Trophoblast cell (in vitro differentiated cells and primary cell): ENCODE results near the gene NTN4.
"Not testable (repeated sequence)": the region's sequence is repeated elsewhere in the genome, so short reads cannot be mapped to it uniquely, and the experiment has no call there.

Source experiments
- DNase-seq, 2 donors: peaks; one replicate each; pipeline ENCODE4 v3.0.0-alpha.2; 2016
- H2AFZ ChIP-seq: 2 replicates; pipeline ENCODE4 v1.6.1; 2013; ENCODE audit warnings: low read length, moderate library complexity, mild to moderate bottlenecking; ENCODE audit not compliant: insufficient read depth, poor library complexity
- H2AK5ac ChIP-seq: 2 replicates; pipeline ENCODE4 v1.6.1; 2013; ENCODE audit warnings: mild to moderate bottlenecking, low read length
- H2BK120ac ChIP-seq: 2 replicates; pipeline ENCODE4 v1.6.1; 2013; ENCODE audit warnings: low read length, mild to moderate bottlenecking, moderate library complexity; ENCODE audit not compliant: insufficient read depth, poor library complexity
- H2BK12ac ChIP-seq: 2 replicates; pipeline ENCODE4 v1.6.1; 2013; ENCODE audit warnings: mild to moderate bottlenecking, low read length, moderate library complexity
- H2BK5ac ChIP-seq: 2 replicates; pipeline ENCODE4 v1.6.1; 2013; ENCODE audit warnings: low read length, low read depth, moderate library complexity, mild to moderate bottlenecking; ENCODE audit not compliant: poor library complexity
- H3K14ac ChIP-seq: 2 replicates; pipeline ENCODE4 v1.6.1; 2013; ENCODE audit warnings: mild to moderate bottlenecking, low read length
- H3K18ac ChIP-seq: 2 replicates; pipeline ENCODE4 v1.6.1; 2013; ENCODE audit warnings: mild to moderate bottlenecking, low read length
- H3K23ac ChIP-seq: 2 replicates; pipeline ENCODE4 v1.6.1; 2013; ENCODE audit warnings: low read length
- H3K27ac ChIP-seq: 2 replicates; pipeline ENCODE4 v1.5.1; 2013; ENCODE audit warnings: low read depth, mild to moderate bottlenecking, inconsistent platforms, low read length, moderate library complexity
- H3K27me3 ChIP-seq: 2 replicates; pipeline ENCODE4 v1.6.1; 2013; ENCODE audit warnings: inconsistent platforms, mild to moderate bottlenecking, low read length, moderate library complexity; ENCODE audit not compliant: insufficient read depth
- H3K36me3 ChIP-seq, 2 experiments: 1 replicate in 1 of 2; 2 replicates in 1 of 2; pipeline ENCODE4 v1.6.1; 2013; ENCODE audit warnings: low read length in 2 of 2, mild to moderate bottlenecking in 2 of 2, moderate library complexity in 1 of 2; ENCODE audit not compliant: insufficient read depth in 2 of 2, control insufficient read depth in 1 of 2
- H3K4ac ChIP-seq: 2 replicates; pipeline ENCODE4 v1.6.1; 2013; ENCODE audit warnings: low read depth, mild to moderate bottlenecking, low read length, moderate library complexity
- H3K4me1 ChIP-seq, 2 experiments: 1 replicate in 1 of 2; 2 replicates in 1 of 2; pipeline ENCODE4 v1.6.1; 2013; ENCODE audit warnings: low read length in 2 of 2, mild to moderate bottlenecking in 2 of 2, moderate library complexity in 1 of 2; ENCODE audit not compliant: insufficient read depth in 2 of 2, control insufficient read depth in 1 of 2
- H3K4me2 ChIP-seq: 2 replicates; pipeline ENCODE4 v1.6.1; 2013; ENCODE audit warnings: inconsistent platforms, mild to moderate bottlenecking, low read length, moderate library complexity
- H3K4me3 ChIP-seq: 2 replicates; pipeline ENCODE4 v1.5.1; 2013; ENCODE audit warnings: mild to moderate bottlenecking, low read depth, low read length, inconsistent platforms
- H3K79me1 ChIP-seq: one replicate; pipeline ENCODE4 v1.6.1; 2013; ENCODE audit warnings: low read length
- H3K79me2 ChIP-seq: 2 replicates; pipeline ENCODE4 v1.6.1; 2013; ENCODE audit warnings: low read length, mild to moderate bottlenecking; ENCODE audit not compliant: control insufficient read depth, insufficient read depth, poor library complexity
- H3K9ac ChIP-seq: 2 replicates; pipeline ENCODE4 v1.6.1; 2013; ENCODE audit warnings: mild to moderate bottlenecking, low read length
- H3K9me3 ChIP-seq: 2 replicates; pipeline ENCODE4 v1.6.1; 2013; ENCODE audit warnings: low read depth, mild to moderate bottlenecking, control low read depth, inconsistent platforms, low read length; ENCODE audit not compliant: insufficient read depth
- H4K12ac ChIP-seq: 2 replicates; pipeline ENCODE4 v1.6.1; 2013; ENCODE audit warnings: low read depth, mild to moderate bottlenecking, low read length, moderate library complexity
- H4K8ac ChIP-seq: 2 replicates; pipeline ENCODE4 v1.6.1; 2013; ENCODE audit warnings: low read depth, mild to moderate bottlenecking, low read length, moderate library complexity
- H4K91ac ChIP-seq: one replicate; pipeline ENCODE4 v1.6.1; 2013; ENCODE audit warnings: low read depth, mild to moderate bottlenecking, low read length, moderate library complexity
- WGBS: extraction: QIAGEN DNeasy Blood & Tissue Kit; methylation state at CpG from one replicate; pipeline ENCODE4 v1.1.7; 2013; ENCODE audit warnings: missing lambda C conversion rate; ENCODE audit not compliant: insufficient read length, insufficient coverage; ENCODE audit errors: extremely low coverage; 5-methylcytosine and 5-hydroxymethylcytosine counted together

Gene NTN4

GRCh38 chr12:95759039-95759438, 31.5 kb downstream of the NTN4 start:
- no peak overlapping the region for H3K4me2 ChIP-seq
- H3K36me3 ChIP-seq = no peaks in the 10 kb centered on the region
- H3K4me1 ChIP-seq = no peaks in the 10 kb centered on the region
- H3K27me3 ChIP-seq = no peaks in the 10 kb centered on the region
- H3K27ac ChIP-seq = no peak overlapping the region
- no peak overlapping the region for H2AK5ac ChIP-seq
- H3K79me1 ChIP-seq = no peaks in the 10 kb centered on the region
- no peak overlapping the region for H3K14ac ChIP-seq
- H4K8ac ChIP-seq = no peak overlapping the region
- no peaks in the 10 kb centered on the region for H3K9me3 ChIP-seq
- no peak overlapping the region for H2BK12ac ChIP-seq
- H3K23ac ChIP-seq = no peak overlapping the region
- no CpG with 5 or more reads among the region's 3 CpGs for WGBS
- H3K4ac ChIP-seq = no peak overlapping the region
- no peak overlapping the region for H2BK5ac ChIP-seq
- H2AFZ ChIP-seq = no peak overlapping the region
- no peak overlapping the region for H3K9ac ChIP-seq
- H3K18ac ChIP-seq = no peak overlapping the region
- no peak overlapping the region for H3K4me3 ChIP-seq
- H2BK120ac ChIP-seq = no peak overlapping the region
- H4K91ac ChIP-seq = no peak overlapping the region
- DNase-seq = no peak
- no peaks in the 10 kb centered on the region for H3K79me2 ChIP-seq
- H4K12ac ChIP-seq = no peak overlapping the region

GRCh38 chr12:95756362-95756761, 34.2 kb downstream of the NTN4 start:
- Histone ChIP-seq H3K4me1 (no peaks in the 10 kb centered on the region), H3K18ac (no peak overlapping the region), H3K27ac (no peak overlapping the region), H3K14ac (no peak overlapping the region), H2AFZ (no peak overlapping the region), H4K12ac (no peak overlapping the region), H2AK5ac (no peak overlapping the region), H2BK12ac (no peak overlapping the region), H3K79me1 (no peaks in the 10 kb centered on the region), H3K36me3 (no peaks in the 10 kb centered on the region), H3K9me3 (no peaks in the 10 kb centered on the region), H3K79me2 (no peaks in the 10 kb centered on the region), H3K23ac (no peak overlapping the region), H3K4me3 (no peak overlapping the region), H2BK5ac (no peak overlapping the region), H3K4ac (no peak overlapping the region), H3K4me2 (no peak overlapping the region), H4K8ac (no peak overlapping the region), H3K9ac (no peak overlapping the region), H2BK120ac (no peak overlapping the region), H3K27me3 (no peaks in the 10 kb centered on the region), H4K91ac (no peak overlapping the region)
- DNase-seq = no peak
- no CpG with 5 or more reads among the region's 5 CpGs for WGBS

- no peak overlapping the region for H3K23ac ChIP-seq
Measured at GRCh38 chr12:95755261-95755865, 35.2 kb downstream of the NTN4 start.

GRCh38 chr12:95746062-95746461, 44.5 kb downstream of the NTN4 start:
- not testable (repeated sequence) for H3K18ac ChIP-seq, H3K4me2 ChIP-seq, H3K27me3 ChIP-seq, H2BK120ac ChIP-seq, H2AFZ ChIP-seq, H3K4ac ChIP-seq, H3K36me3 ChIP-seq, H3K14ac ChIP-seq, H3K23ac ChIP-seq, H3K9me3 ChIP-seq, H3K79me1 ChIP-seq, H4K8ac ChIP-seq, H3K4me3 ChIP-seq, H3K79me2 ChIP-seq, H2BK5ac ChIP-seq, H3K9ac ChIP-seq, H4K12ac ChIP-seq, H4K91ac ChIP-seq, H2AK5ac ChIP-seq, DNase-seq, H3K27ac ChIP-seq, H2BK12ac ChIP-seq, H3K4me1 ChIP-seq
- WGBS = no CpG with 5 or more reads among the region's 8 CpGs

More at GRCh38 chr12:95755261-95755865, 35.2 kb downstream of the NTN4 start:
- no peak overlapping the region for H3K9ac ChIP-seq
- DNase-seq = no peak
- no peak overlapping the region for H4K8ac ChIP-seq
- H3K4me1 ChIP-seq = no peaks in the 10 kb centered on the region
- no peaks in the 10 kb centered on the region for H3K79me2 ChIP-seq
- H2BK5ac ChIP-seq = no peak overlapping the region
- no peak overlapping the region for H3K18ac ChIP-seq
- whole genome bisulfite sequencing = no CpG with 5 or more reads among the region's 6 CpGs
- H2AK5ac ChIP-seq = no peak overlapping the region
- H2BK120ac ChIP-seq = no peak overlapping the region
- no peaks in the 10 kb centered on the region for H3K79me1 ChIP-seq
- H4K12ac ChIP-seq = no peak overlapping the region
- H3K9me3 ChIP-seq = no peaks in the 10 kb centered on the region
- no peak overlapping the region for H3K4me3 ChIP-seq
- no peak overlapping the region for H2AFZ ChIP-seq
- no peaks in the 10 kb centered on the region for H3K36me3 ChIP-seq
- no peak overlapping the region for H3K27ac ChIP-seq
- no peak overlapping the region for H4K91ac ChIP-seq
- no peak overlapping the region for H3K14ac ChIP-seq
- H3K27me3 ChIP-seq = no peaks in the 10 kb centered on the region
- H3K4ac ChIP-seq = no peak overlapping the region
- no peak overlapping the region for H3K4me2 ChIP-seq
- no peak overlapping the region for H2BK12ac ChIP-seq
